HUES6 (cell line): Measurements from ENCODE around the gene GPR179.

Experiments used
- H3K27ac ChIP-seq: 2 replicates; pipeline ENCODE4 v1.7.0; 2013; ENCODE audit warnings: low read depth, mild to moderate bottlenecking, low read length, inconsistent platforms
- H3K27me3 ChIP-seq: 2 replicates; pipeline ENCODE4 v1.6.1; 2013; ENCODE audit warnings: low read length; ENCODE audit not compliant: control insufficient read depth, insufficient read depth
- H3K36me3 ChIP-seq: 2 replicates; pipeline ENCODE4 v1.6.1; 2013; ENCODE audit warnings: low read length; ENCODE audit not compliant: control insufficient read depth, insufficient read depth
- H3K4me1 ChIP-seq: 2 replicates; pipeline ENCODE4 v1.6.1; 2013; ENCODE audit warnings: low read length; ENCODE audit not compliant: control insufficient read depth, insufficient read depth
- H3K4me3 ChIP-seq: 2 replicates; pipeline ENCODE4 v1.5.1; 2013; ENCODE audit warnings: low read depth, low read length
- H3K9ac ChIP-seq: one replicate; pipeline ENCODE4 v1.6.1; 2013; ENCODE audit warnings: mild to moderate bottlenecking, low read length
- H3K9me3 ChIP-seq: 2 replicates; pipeline ENCODE4 v1.6.1; 2013; ENCODE audit warnings: low read depth, low read length; ENCODE audit not compliant: control insufficient read depth, insufficient read depth

The GPR179 gene

GRCh38 chr17:38339891-38340290 is 3.9 kb downstream of the GPR179 start:
- Histone ChIP-seq H3K36me3 (no peaks in the 10 kb centered on the region), H3K27ac (no peak overlapping the region), H3K4me3 (no peak overlapping the region), H3K27me3 (no peaks in the 10 kb centered on the region), H3K9ac (no peak overlapping the region), H3K4me1 (peaks cover 12% of the 10 kb centered on the region), H3K9me3 (no peaks in the 10 kb centered on the region)

GRCh38 chr17:38338535-38338934 is 5.2 kb downstream of the GPR179 start:
- H3K27ac ChIP-seq, result no peak overlapping the region
- H3K4me1 ChIP-seq, result peaks cover 12% of the 10 kb centered on the region
- H3K9me3 ChIP-seq, result no peaks in the 10 kb centered on the region
- H3K27me3 ChIP-seq, result no peaks in the 10 kb centered on the region
- no peak overlapping the region for H3K4me3 ChIP-seq
- H3K36me3 ChIP-seq, result no peaks in the 10 kb centered on the region
- H3K9ac ChIP-seq, result no peak overlapping the region

- Histone ChIP-seq H3K4me3 (no peak overlapping the region), H3K4me1 (peaks cover 12% of the 10 kb centered on the region), H3K27ac (no peak overlapping the region), H3K36me3 (no peaks in the 10 kb centered on the region), H3K9ac (no peak overlapping the region), H3K27me3 (no peaks in the 10 kb centered on the region), H3K9me3 (no peaks in the 10 kb centered on the region)
Measured at GRCh38 chr17:38338053-38338452, 5.7 kb downstream of the GPR179 start.

- Histone ChIP-seq H3K27me3 (no peaks in the 10 kb centered on the region), H3K4me3 (no peak overlapping the region), H3K4me1 (peaks cover 10% of the 10 kb centered on the region), H3K27ac (no peak overlapping the region), H3K9ac (no peak overlapping the region), H3K36me3 (no peaks in the 10 kb centered on the region), H3K9me3 (no peaks in the 10 kb centered on the region)
Measured at GRCh38 chr17:38336838-38337237, 6.9 kb downstream of the GPR179 start.

- Histone ChIP-seq H3K9me3 (no peaks in the 10 kb centered on the region), H3K4me1 (no peaks in the 10 kb centered on the region), H3K27ac (no peak overlapping the region), H3K27me3 (no peaks in the 10 kb centered on the region), H3K9ac (no peak overlapping the region), H3K4me3 (no peak overlapping the region), H3K36me3 (no peaks in the 10 kb centered on the region)
Measured at GRCh38 chr17:38334480-38335364, 9.0 kb downstream of the GPR179 start.

- Histone ChIP-seq H3K27me3 (no peaks in the 10 kb centered on the region), H3K27ac (no peak overlapping the region), H3K4me1 (no peaks in the 10 kb centered on the region), H3K9me3 (no peaks in the 10 kb centered on the region), H3K36me3 (no peaks in the 10 kb centered on the region), H3K4me3 (no peak overlapping the region), H3K9ac (no peak overlapping the region)
Measured at GRCh38 chr17:38333635-38334295, 10.0 kb downstream of the GPR179 start.

- H3K4me1 ChIP-seq, result no peaks in the 10 kb centered on the region
- H3K9ac ChIP-seq, result no peak overlapping the region
- no peaks in the 10 kb centered on the region for H3K27me3 ChIP-seq
- H3K27ac ChIP-seq, result no peak overlapping the region
- no peaks in the 10 kb centered on the region for H3K36me3 ChIP-seq
- no peaks in the 10 kb centered on the region for H3K9me3 ChIP-seq
- H3K4me3 ChIP-seq, result no peak overlapping the region
Measured at GRCh38 chr17:38332735-38333134, 11.0 kb downstream of the GPR179 start.

GRCh38 chr17:38330941-38331411 is 12.8 kb downstream of the GPR179 start:
- no peak overlapping the region for H3K4me3 ChIP-seq
- H3K27ac ChIP-seq, result no peak overlapping the region
- H3K4me1 ChIP-seq, result no peaks in the 10 kb centered on the region
- no peaks in the 10 kb centered on the region for H3K9me3 ChIP-seq
- no peaks in the 10 kb centered on the region for H3K27me3 ChIP-seq
- H3K36me3 ChIP-seq, result no peaks in the 10 kb centered on the region; the same call in 1 of the 2 replicates
- no peak overlapping the region for H3K9ac ChIP-seq

GRCh38 chr17:38329808-38330730 is 13.7 kb downstream of the GPR179 start:
- Histone ChIP-seq H3K4me1 (peaks cover 7% of the 10 kb centered on the region), H3K4me3 (no peak overlapping the region), H3K27me3 (no peaks in the 10 kb centered on the region), H3K36me3 (no peaks in the 10 kb centered on the region; the same call in 1 of the 2 replicates), H3K27ac (no peak overlapping the region), H3K9ac (no peak overlapping the region), H3K9me3 (no peaks in the 10 kb centered on the region)

- no peak overlapping the region for H3K9ac ChIP-seq
- H3K27ac ChIP-seq, result no peak overlapping the region
Measured at GRCh38 chr17:38329284-38329683, 14.5 kb downstream of the GPR179 start.

More at GRCh38 chr17:38329284-38329683, 14.5 kb downstream of the GPR179 start:
- Histone ChIP-seq H3K27me3 (no peaks in the 10 kb centered on the region), H3K36me3 (no peaks in the 10 kb centered on the region; the same call in 1 of the 2 replicates), H3K4me3 (no peak overlapping the region), H3K9me3 (no peaks in the 10 kb centered on the region), H3K4me1 (peaks cover 14% of the 10 kb centered on the region)
